ENCODE results near the gene TRIM54. TPM values are rescaled to one million over a fixed set of nuclear protein-coding genes. Genes with fewer than 3 reads are reported as not detected.
A peak's percentile ranks its signal among the peaks of the same experiment; 100 is the strongest.

TRIM54 gene, protein sequence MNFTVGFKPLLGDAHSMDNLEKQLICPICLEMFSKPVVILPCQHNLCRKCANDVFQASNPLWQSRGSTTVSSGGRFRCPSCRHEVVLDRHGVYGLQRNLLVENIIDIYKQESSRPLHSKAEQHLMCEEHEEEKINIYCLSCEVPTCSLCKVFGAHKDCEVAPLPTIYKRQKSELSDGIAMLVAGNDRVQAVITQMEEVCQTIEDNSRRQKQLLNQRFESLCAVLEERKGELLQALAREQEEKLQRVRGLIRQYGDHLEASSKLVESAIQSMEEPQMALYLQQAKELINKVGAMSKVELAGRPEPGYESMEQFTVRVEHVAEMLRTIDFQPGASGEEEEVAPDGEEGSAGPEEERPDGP
- 3.4 and 5.5 TPM in 2 replicates for total RNA-seq (2014; rRNA removed; shearing (Covaris generic))

DNA sequence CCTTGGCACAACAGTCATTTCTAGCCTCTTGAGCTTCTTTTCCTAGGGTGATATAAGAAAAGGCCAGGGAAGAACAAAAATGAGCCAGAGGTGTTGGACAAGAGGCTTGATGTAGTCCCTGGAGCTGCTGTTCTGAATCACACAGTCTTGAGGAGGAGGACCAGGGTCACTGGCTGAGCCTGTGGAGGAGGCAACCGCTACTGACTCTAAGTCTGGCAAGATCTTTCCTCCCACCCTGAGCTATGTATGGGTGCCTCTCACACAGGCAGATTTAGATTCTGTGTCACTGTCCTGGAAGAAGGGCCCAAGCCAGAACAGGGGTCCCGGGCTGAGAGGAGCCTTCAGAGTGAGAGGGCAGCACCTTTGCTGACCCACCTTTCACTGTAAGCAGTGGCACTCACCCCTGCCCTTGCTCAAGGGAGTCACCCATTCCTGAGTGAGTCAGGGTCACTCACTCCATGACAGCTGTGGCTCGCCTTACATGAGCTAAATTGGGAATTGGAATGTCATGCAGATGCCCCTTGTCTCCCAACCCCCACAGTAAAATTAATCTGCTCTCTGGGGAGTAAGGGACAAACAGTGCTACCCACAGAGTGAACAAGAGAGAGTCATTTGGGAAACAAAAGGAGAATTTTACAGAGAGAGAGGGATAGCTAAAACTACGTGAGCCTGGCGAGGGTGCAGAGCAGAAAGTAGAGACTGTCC is at the start of gene TRIM54:
Gene TRIM54, plus strand, starts transcription at position 575 of the 705 bp plus-strand sequence. CDS start 303 bp downstream, outside the sequence.
- H3K36me3 ChIP-seq (replicated peaks; ENCODE audit: control insufficient read depth, insufficient read depth, low read length), result no peaks in the 10 kb centered on the region
- no peak for DNase-seq
- H3K27me3 ChIP-seq (ENCODE audit: control insufficient read depth, insufficient read depth, low read length), result no peaks in the 10 kb centered on the region; the same call in 1 of the 2 replicates
- peak within 1 kb of the TSS; percentile 13; the same call in 1 of the 2 replicates for H3K4me3 ChIP-seq (ENCODE audit: insufficient read depth, low read depth, low read length)

- no peak for DNase-seq
- Histone ChIP-seq H3K27me3 (ENCODE audit: control insufficient read depth, insufficient read depth, low read length) (no peaks in the 10 kb centered on the region), H3K36me3 (replicated peaks; ENCODE audit: control insufficient read depth, insufficient read depth, low read length) (peaks cover 74% of the 10 kb centered on the region), H3K4me3 (ENCODE audit: insufficient read depth, low read depth, low read length) (no peak overlapping the region)
These were observed 48.9 kb upstream of the TRIM54 start for GRCh38 chr2:27233341-27233740.

DNA sequence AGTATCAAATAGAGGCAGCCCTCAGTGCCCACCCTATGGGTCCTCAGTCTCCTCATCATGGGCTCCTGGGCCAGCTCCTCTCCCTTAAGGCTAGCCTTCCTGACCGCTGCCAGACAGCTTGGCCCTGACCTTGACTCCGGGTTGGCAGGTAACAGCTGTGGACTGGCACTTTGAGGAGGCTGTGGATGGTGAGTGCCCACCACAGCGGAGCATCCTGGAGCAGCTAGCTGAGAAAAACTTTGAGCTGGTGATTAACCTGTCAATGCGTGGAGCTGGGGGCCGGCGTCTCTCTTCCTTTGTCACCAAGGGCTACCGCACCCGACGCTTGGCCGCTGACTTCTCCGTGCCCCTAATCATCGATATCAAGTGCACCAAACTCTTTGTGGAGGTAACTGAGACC is 46.1 kb upstream of the TRIM54 start:
- no peak for DNase-seq
- Histone ChIP-seq H3K27me3 (ENCODE audit: control insufficient read depth, insufficient read depth, low read length) (no peaks in the 10 kb centered on the region), H3K4me3 (ENCODE audit: insufficient read depth, low read depth, low read length) (no peak overlapping the region), H3K36me3 (replicated peaks; ENCODE audit: control insufficient read depth, insufficient read depth, low read length) (peaks cover 92% of the 10 kb centered on the region)

DNA sequence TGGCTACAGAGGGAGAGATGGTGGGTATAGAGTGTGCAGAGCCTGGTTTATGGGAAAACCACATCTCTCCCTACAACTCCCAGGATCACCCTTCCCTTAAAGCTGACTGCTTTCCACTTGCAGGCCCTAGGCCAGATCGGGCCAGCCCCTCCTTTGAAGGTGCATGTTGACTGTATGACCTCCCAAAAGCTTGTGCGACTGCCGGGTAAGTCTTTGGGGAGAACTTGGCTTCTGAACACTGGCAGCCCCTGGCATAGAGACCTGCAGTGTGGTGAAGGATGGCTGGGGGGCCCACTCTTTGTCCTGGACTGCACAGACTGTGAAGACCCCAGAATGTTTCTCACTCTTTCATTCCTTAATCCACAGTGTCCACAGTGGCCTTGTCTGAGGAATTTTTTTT is 45.6 kb upstream of the TRIM54 start:
- peaks cover 93% of the 10 kb centered on the region for H3K36me3 ChIP-seq (replicated peaks; ENCODE audit: control insufficient read depth, insufficient read depth, low read length)
- DNase-seq, result no peak
- no peaks in the 10 kb centered on the region for H3K27me3 ChIP-seq (ENCODE audit: control insufficient read depth, insufficient read depth, low read length)
- no peak overlapping the region for H3K4me3 ChIP-seq (ENCODE audit: insufficient read depth, low read depth, low read length)

DNA sequence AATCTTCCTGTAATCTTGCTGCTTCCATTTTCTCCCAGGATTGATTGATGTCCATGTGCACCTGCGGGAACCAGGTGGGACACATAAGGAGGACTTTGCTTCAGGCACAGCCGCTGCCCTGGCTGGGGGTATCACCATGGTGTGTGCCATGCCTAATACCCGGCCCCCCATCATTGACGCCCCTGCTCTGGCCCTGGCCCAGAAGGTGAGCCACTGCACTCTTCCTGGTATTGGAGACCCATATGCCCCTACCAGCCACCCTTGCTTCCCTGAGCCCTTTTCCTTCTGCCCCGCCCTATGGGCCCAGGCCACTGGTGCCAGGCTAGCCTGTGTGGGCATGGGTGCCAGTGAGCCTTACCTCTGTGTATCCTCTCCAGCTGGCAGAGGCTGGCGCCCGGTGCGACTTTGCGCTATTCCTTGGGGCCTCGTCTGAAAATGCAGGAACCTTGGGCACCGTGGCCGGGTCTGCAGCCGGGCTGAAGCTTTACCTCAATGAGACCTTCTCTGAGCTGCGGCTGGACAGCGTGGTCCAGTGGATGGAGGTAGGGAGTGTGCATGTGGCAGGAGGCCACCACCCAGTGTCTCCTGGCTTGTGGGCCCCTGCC is 44.8 kb upstream of the TRIM54 start:
- Histone ChIP-seq H3K27me3 (ENCODE audit: control insufficient read depth, insufficient read depth, low read length) (no peaks in the 10 kb centered on the region), H3K36me3 (replicated peaks; ENCODE audit: control insufficient read depth, insufficient read depth, low read length) (peaks cover 93% of the 10 kb centered on the region), H3K4me3 (ENCODE audit: insufficient read depth, low read depth, low read length) (no peak overlapping the region)
- DNase-seq, result no peak

GRCh38 chr2:27238976-27239375 is 43.3 kb upstream of the TRIM54 start:
- Histone ChIP-seq H3K36me3 (replicated peaks; ENCODE audit: control insufficient read depth, insufficient read depth, low read length) (peaks cover 93% of the 10 kb centered on the region), H3K4me3 (ENCODE audit: insufficient read depth, low read depth, low read length) (no peak overlapping the region), H3K27me3 (ENCODE audit: control insufficient read depth, insufficient read depth, low read length) (no peaks in the 10 kb centered on the region)
- DNase-seq, result no peak

DNA sequence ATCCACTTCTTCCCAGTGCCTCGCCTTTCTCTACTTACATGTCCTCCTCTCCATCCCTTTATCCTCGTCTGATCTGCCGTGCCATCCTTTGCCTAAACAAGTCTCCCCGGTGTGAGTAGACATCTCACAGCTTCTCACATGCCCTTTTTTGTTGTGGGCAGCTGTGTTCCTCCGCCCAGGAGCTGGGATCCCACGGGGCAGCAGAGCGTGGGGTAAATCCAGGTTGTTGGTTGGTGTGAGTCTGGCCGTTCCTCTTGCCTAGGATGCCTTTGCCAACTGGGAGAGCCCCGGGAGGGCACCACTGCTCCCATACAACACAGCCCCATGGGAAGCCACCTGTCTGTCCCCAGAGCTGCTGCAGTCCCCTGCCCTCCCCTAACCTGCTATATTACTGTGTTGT is 41.8 kb upstream of the TRIM54 start:
- Histone ChIP-seq H3K4me3 (ENCODE audit: insufficient read depth, low read depth, low read length) (no peak overlapping the region), H3K36me3 (replicated peaks; ENCODE audit: control insufficient read depth, insufficient read depth, low read length) (peaks cover 85% of the 10 kb centered on the region), H3K27me3 (ENCODE audit: control insufficient read depth, insufficient read depth, low read length) (no peaks in the 10 kb centered on the region)
- DNase-seq, result no peak

DNA sequence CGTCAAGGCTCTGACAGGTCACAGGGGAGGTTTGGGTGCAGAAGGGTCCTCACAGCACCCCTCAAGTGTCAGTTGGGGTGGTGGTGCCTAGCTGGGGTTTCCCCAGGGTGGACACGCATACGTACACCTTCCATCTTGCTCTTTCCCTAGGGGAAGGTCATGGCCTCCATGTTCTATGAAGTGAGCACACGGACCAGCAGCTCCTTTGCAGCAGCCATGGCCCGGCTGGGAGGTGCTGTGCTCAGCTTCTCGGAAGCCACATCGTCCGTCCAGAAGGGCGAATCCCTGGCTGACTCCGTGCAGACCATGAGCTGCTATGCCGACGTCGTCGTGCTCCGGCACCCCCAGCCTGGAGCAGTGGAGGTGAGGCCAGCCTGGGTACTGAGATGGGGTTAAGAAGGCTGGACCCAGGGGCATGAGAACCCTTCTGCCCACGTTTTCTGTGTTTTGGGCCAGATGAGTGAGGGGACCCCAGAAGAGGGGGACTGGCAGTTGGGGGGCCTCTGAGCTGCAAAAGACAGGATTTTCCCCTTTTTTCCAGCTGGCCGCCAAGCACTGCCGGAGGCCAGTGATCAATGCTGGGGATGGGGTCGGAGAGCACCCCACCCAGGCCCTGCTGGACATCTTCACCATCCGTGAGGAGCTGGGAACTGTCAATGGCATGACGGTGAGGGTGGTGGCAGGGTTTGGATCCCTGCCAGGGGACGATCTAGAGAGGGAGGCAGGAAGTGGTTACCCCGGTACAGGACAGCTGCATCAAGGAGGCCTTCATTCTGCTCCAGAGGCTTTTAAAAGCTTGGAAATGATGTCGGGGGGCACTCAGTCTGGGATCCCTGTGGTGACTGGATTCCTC is 40.2 kb upstream of the TRIM54 start:
- Histone ChIP-seq H3K36me3 (replicated peaks; ENCODE audit: control insufficient read depth, insufficient read depth, low read length) (peaks cover 71% of the 10 kb centered on the region), H3K27me3 (ENCODE audit: control insufficient read depth, insufficient read depth, low read length) (no peaks in the 10 kb centered on the region), H3K4me3 (ENCODE audit: insufficient read depth, low read depth, low read length) (no peak overlapping the region)
- peak; percentile 43 for DNase-seq

GRCh38 chr2:27242614-27242951 is 39.6 kb upstream of the TRIM54 start:
- no peak for DNase-seq
- Histone ChIP-seq H3K4me3 (ENCODE audit: insufficient read depth, low read depth, low read length) (no peak overlapping the region), H3K27me3 (ENCODE audit: control insufficient read depth, insufficient read depth, low read length) (no peaks in the 10 kb centered on the region; the same call in 1 of the 2 replicates), H3K36me3 (replicated peaks; ENCODE audit: control insufficient read depth, insufficient read depth, low read length) (peaks cover 66% of the 10 kb centered on the region)

- H3K27me3 ChIP-seq (ENCODE audit: control insufficient read depth, insufficient read depth, low read length), result no peaks in the 10 kb centered on the region; the same call in 1 of the 2 replicates
- peaks cover 56% of the 10 kb centered on the region for H3K36me3 ChIP-seq (replicated peaks; ENCODE audit: control insufficient read depth, insufficient read depth, low read length)
- H3K4me3 ChIP-seq (ENCODE audit: insufficient read depth, low read depth, low read length), result no peak overlapping the region
- no peak for DNase-seq
These were observed 38.7 kb upstream of the TRIM54 start for GRCh38 chr2:27243391-27244130.

GRCh38 chr2:27245116-27245515 is 37.1 kb upstream of the TRIM54 start:
- Histone ChIP-seq H3K27me3 (ENCODE audit: control insufficient read depth, insufficient read depth, low read length) (no peaks in the 10 kb centered on the region; the same call in 1 of the 2 replicates), H3K4me3 (ENCODE audit: insufficient read depth, low read depth, low read length) (no peak overlapping the region), H3K36me3 (replicated peaks; ENCODE audit: control insufficient read depth, insufficient read depth, low read length) (peaks cover 44% of the 10 kb centered on the region)
- no peak for DNase-seq

DNA sequence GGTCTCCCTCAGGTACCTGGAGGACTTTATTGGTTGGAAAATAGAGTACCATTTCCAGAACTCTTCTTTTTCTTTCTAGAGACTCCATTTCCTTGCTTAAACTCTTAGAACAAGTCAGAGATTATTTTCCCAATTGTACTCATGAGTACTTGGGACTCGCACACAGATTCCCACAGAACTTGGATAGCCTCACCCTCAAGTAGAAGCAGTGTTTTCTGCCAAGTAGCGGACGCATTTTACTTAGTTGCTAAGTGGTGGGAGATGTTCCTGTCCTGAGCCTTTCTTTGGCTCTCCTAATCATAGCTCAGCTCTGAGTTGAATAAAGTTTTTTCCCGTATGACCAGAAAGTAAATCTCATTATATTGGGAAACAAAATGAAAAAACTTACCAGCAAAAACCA is 36.6 kb upstream of the TRIM54 start:
- peaks cover under 1% of the 10 kb centered on the region for H3K27me3 ChIP-seq (ENCODE audit: control insufficient read depth, insufficient read depth, low read length)
- DNase-seq, result no peak
- no peak overlapping the region for H3K4me3 ChIP-seq (ENCODE audit: insufficient read depth, low read depth, low read length)
- H3K36me3 ChIP-seq (replicated peaks; ENCODE audit: control insufficient read depth, insufficient read depth, low read length), result peaks cover 39% of the 10 kb centered on the region

DNA sequence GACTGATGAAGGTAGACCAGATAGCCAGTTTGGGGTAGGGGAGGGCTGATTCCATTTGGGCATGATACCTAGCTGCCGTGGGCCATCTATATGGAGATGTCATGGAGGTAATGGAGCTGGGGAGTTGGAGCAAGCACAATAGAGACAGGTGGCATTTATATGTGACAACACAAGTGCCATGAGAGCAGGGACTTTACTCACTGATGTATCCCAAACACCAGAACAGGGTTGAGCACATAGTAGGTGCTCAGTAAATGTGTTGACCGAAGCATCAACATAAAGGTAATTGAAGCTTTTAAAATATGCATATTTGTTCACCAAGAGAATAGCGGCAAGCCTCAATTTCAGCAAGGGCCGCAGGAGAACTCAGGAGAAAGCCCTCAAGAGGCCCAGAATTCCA is 34.3 kb upstream of the TRIM54 start:
- DNase-seq, result no peak
- Histone ChIP-seq H3K36me3 (replicated peaks; ENCODE audit: control insufficient read depth, insufficient read depth, low read length) (peaks cover 17% of the 10 kb centered on the region), H3K27me3 (ENCODE audit: control insufficient read depth, insufficient read depth, low read length) (peaks cover 7% of the 10 kb centered on the region), H3K4me3 (ENCODE audit: insufficient read depth, low read depth, low read length) (no peak overlapping the region)
